MM.1S (cell line): ENCODE data around the gene CD14.
"Not testable (repeated sequence)": the region's sequence is repeated elsewhere in the genome, so short reads cannot be mapped to it uniquely, and the experiment has no call there.

Experiments used
- DNase-seq: peaks from one replicate; pipeline ENCODE4 v3.0.0-alpha.2; 2015
- H2AFZ ChIP-seq: fragments of 300-600 bp; sonication (generic); 2 replicates; pipeline ENCODE4 v1.6.0; 2016; ENCODE audit warnings: antibody characterized with exemption, low read length
- H3F3A ChIP-seq: fragments of 300-600 bp; sonication (generic); 2 replicates; pipeline ENCODE4 v1.6.1; 2016; ENCODE audit warnings: mild to moderate bottlenecking, antibody characterized with exemption, low read length, moderate library complexity, mixed read lengths; ENCODE audit not compliant: insufficient read depth
- H3K27ac ChIP-seq: fragments of 300-600 bp; sonication (generic); 2 replicates; pipeline ENCODE4 v1.5.1; 2016; ENCODE audit warnings: mild to moderate bottlenecking, low read length
- H3K27me3 ChIP-seq: fragments of 300-600 bp; sonication (generic); replicated peaks from 2 replicates; pipeline ENCODE4 v1.6.0; 2016; ENCODE audit warnings: low read length; ENCODE audit not compliant: insufficient read depth
- H3K36me3 ChIP-seq: fragments of 300-600 bp; sonication (generic); replicated peaks from 2 replicates; pipeline ENCODE4 v1.6.1; 2016; ENCODE audit warnings: mild to moderate bottlenecking, low read length, mixed read lengths; ENCODE audit not compliant: insufficient read depth
- H3K4me1 ChIP-seq: fragments of 300-600 bp; sonication (generic); 2 replicates; pipeline ENCODE4 v1.6.1; 2016; ENCODE audit warnings: low read length, mixed read lengths
- H3K4me2 ChIP-seq: fragments of 300-600 bp; sonication (generic); 2 replicates; pipeline ENCODE4 v1.6.0; 2016; ENCODE audit warnings: low read depth, low read length
- H3K4me3 ChIP-seq: fragments of 300-600 bp; sonication (generic); 2 replicates; pipeline ENCODE4 v1.5.1; 2016; ENCODE audit warnings: low read length, mixed read lengths
- H3K79me2 ChIP-seq: fragments of 300-600 bp; sonication (generic); 2 replicates; pipeline ENCODE4 v1.6.1; 2016; ENCODE audit warnings: mixed run types, low read length, mixed read lengths
- H3K9ac ChIP-seq: fragments of 300-600 bp; sonication (generic); 2 replicates; pipeline ENCODE4 v1.6.1; 2016; ENCODE audit warnings: low read length, mixed read lengths
- H3K9me2 ChIP-seq: fragments of 300-600 bp; sonication (generic); replicated peaks from 2 replicates; pipeline ENCODE4 v1.6.1; 2016; ENCODE audit warnings: mild to moderate bottlenecking, low read length, mixed read lengths; ENCODE audit not compliant: insufficient read depth
- H3K9me3 ChIP-seq: fragments of 300-600 bp; sonication (generic); replicated peaks from 2 replicates; pipeline ENCODE4 v1.6.1; 2016; ENCODE audit warnings: mild to moderate bottlenecking, low read length, mixed read lengths; ENCODE audit not compliant: insufficient read depth
- H4K20me1 ChIP-seq: fragments of 300-600 bp; sonication (generic); 2 replicates; pipeline ENCODE4 v1.6.1; 2016; ENCODE audit warnings: mild to moderate bottlenecking, low read length, moderate library complexity, mixed read lengths; ENCODE audit not compliant: insufficient read depth
- EZH2 ChIP-seq: fragments of 300-600 bp; sonication (generic); optimal IDR thresholded peaks from 2 replicates; pipeline ENCODE3; 2017; ENCODE audit warnings: low read depth, mild to moderate bottlenecking, antibody characterized with exemption, low read length, mixed read lengths
- EZH2phosphoT487 ChIP-seq: fragments of 300-600 bp; sonication (generic); IDR thresholded peaks from 2 replicates; pipeline ENCODE4 v1.6.1; 2018; ENCODE audit warnings: antibody characterized with exemption, low read length
- TF ChIP-seq, protein P1 (sequence below): fragments of 300-600 bp; sonication (generic); IDR thresholded peaks from 2 replicates; pipeline ENCODE4 v1.5.1; 2016; ENCODE audit warnings: antibody characterized with exemption, low read length, mixed read lengths

CD14 gene

DNA sequence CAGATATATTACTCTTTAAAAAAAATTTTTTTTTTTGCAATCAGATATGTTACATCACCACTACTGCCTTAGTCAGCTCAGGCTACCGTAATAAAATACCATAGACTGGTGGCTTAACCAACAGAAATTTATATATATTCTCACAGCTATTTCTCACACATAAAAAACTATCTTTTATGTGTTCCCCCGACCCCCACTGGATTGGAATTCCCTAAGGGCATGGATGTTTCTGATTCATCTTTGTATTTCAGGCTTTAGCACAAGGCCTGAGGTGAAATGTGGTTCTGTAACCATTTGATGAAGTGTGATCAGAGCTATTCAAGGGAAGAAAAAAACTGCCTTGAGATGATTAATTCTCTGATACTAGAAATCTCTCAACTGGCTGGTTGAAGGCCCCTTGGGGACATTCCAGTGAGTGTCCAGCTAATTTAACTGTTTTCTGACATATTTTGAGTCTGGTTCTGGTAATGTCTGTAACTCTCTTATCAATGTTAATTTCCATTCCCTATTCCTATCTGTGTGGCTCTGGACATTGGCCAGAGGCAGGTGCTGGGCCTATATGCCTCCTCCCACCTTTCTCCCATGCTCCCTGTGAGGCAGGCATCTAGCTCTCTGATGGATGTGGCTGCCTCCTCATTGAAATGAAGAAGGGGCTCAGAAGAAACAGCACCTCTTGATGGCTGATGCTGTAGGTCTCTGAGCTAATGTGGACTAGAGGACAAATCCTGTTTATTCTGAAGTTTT lies 2.5 kb downstream of the CD14 start:
- Histone ChIP-seq H3K4me1 (0 out of 2 replicates have a peak, but pooled peaks cover 2% of the 10 kb centered on the region), H3K9ac (no peak overlapping the region), H2AFZ (no peak overlapping the region), H3K4me2 (no peak overlapping the region), H3K9me2 (no peaks in the 10 kb centered on the region), H3K79me2 (no peaks in the 10 kb centered on the region), H3K36me3 (no peaks in the 10 kb centered on the region), H3F3A (peaks cover 5% of the 10 kb centered on the region), H4K20me1 (no peaks in the 10 kb centered on the region), H3K27ac (no peak overlapping the region), H3K9me3 (no peaks in the 10 kb centered on the region), H3K4me3 (no peak overlapping the region), H3K27me3 (0 out of 2 replicates have a peak, but pooled peaks cover 6% of the 10 kb centered on the region)
- no peak for DNase-seq
- TF ChIP-seq EZH2 (no peak), EZH2phosphoT487 (no peak)
- TF ChIP-seq, protein P1, sequence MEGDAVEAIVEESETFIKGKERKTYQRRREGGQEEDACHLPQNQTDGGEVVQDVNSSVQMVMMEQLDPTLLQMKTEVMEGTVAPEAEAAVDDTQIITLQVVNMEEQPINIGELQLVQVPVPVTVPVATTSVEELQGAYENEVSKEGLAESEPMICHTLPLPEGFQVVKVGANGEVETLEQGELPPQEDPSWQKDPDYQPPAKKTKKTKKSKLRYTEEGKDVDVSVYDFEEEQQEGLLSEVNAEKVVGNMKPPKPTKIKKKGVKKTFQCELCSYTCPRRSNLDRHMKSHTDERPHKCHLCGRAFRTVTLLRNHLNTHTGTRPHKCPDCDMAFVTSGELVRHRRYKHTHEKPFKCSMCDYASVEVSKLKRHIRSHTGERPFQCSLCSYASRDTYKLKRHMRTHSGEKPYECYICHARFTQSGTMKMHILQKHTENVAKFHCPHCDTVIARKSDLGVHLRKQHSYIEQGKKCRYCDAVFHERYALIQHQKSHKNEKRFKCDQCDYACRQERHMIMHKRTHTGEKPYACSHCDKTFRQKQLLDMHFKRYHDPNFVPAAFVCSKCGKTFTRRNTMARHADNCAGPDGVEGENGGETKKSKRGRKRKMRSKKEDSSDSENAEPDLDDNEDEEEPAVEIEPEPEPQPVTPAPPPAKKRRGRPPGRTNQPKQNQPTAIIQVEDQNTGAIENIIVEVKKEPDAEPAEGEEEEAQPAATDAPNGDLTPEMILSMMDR, result no peak

DNA sequence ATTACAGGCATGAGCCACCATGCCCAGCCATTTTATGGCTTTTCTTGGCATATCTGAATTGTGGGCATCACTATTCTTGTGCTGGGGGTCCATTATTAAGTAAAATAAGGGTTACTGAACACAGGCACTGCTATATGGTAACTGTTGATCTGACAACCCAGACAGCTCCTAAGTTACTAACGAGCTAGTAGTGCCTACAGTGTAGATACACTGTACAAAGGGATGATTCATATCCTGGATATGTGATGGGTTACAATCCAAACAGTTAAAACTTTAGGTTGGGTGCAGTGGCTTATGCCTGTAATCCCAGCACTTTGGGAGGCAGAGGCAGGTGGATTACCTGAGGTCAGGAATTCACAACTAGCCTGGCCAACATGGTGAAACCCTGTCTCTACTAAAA lies 4.3 kb downstream of the CD14 start:
- no peak for DNase-seq
- 0 out of 2 replicates have a peak, but pooled peaks cover 2% of the 10 kb centered on the region for H3K4me1 ChIP-seq
- no peak overlapping the region for H3K9ac ChIP-seq
- no peak overlapping the region for H2AFZ ChIP-seq
- H3F3A ChIP-seq, result no peaks in the 10 kb centered on the region
- no peaks in the 10 kb centered on the region for H3K9me3 ChIP-seq
- no peaks in the 10 kb centered on the region for H3K79me2 ChIP-seq
- no peak overlapping the region for H3K27ac ChIP-seq
- H3K27me3 ChIP-seq, result 0 out of 2 replicates have a peak, but pooled peaks cover 6% of the 10 kb centered on the region
- no peaks in the 10 kb centered on the region for H4K20me1 ChIP-seq
- H3K4me3 ChIP-seq, result no peak overlapping the region
- no peak overlapping the region for H3K4me2 ChIP-seq
- no peaks in the 10 kb centered on the region for H3K9me2 ChIP-seq
- TF ChIP-seq, protein P1, result no peak
- TF ChIP-seq EZH2phosphoT487, result no peak
- no peak for TF ChIP-seq EZH2
- no peaks in the 10 kb centered on the region for H3K36me3 ChIP-seq

DNA sequence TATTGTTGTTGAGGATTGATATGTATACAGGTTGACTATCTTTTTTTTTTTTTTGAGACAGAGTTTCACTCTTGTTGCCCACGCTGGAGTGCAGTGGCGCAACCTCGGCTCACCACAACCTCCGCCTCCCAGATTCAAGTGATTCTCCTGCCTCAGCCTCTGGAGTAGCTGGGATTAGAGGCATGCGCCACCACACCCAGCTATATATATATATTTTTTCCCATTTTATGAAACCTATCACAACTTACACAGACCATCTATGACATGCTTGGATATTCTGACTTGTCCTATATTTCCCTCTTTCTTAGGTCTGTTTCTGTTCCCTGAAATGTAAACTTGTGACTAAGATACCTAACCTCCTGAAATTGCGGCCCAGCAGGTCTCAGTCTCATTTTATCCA lies 5.0 kb downstream of the CD14 start:
- no peaks in the 10 kb centered on the region for H4K20me1 ChIP-seq
- H3K27me3 ChIP-seq, result 0 out of 2 replicates have a peak, but pooled peaks cover 3% of the 10 kb centered on the region
- no peak for DNase-seq
- no peak for TF ChIP-seq EZH2phosphoT487
- TF ChIP-seq EZH2, result no peak
- TF ChIP-seq, protein P1, result no peak
- H3K4me2 ChIP-seq, result no peak overlapping the region
- 0 out of 2 replicates have a peak, but pooled peaks cover under 1% of the 10 kb centered on the region for H3K4me1 ChIP-seq
- H3K9ac ChIP-seq, result no peak overlapping the region
- H3K9me2 ChIP-seq, result no peaks in the 10 kb centered on the region
- H2AFZ ChIP-seq, result no peak overlapping the region
- H3K36me3 ChIP-seq, result no peaks in the 10 kb centered on the region
- H3K9me3 ChIP-seq, result no peaks in the 10 kb centered on the region
- H3K4me3 ChIP-seq, result no peak overlapping the region
- H3K79me2 ChIP-seq, result no peaks in the 10 kb centered on the region
- no peaks in the 10 kb centered on the region for H3F3A ChIP-seq
- no peak overlapping the region for H3K27ac ChIP-seq

DNA sequence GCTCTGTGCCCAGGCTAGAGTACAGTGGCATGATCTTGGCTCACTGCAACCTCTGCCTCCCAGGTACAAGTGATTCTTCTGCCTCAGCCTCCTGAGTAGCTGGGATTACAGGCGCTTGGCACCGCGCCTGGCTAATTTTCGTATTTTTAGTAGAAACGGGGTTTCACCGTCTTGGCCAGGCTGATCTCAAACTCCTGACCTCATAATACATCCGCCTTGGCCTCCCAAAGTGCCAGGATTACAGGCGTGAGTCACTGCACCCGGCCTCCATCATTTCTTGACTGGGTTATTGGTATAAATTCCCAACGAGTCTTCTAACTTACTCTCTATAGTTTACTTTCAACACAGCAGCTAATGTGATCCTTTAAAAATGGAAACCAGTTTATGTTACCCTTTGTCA lies 8.1 kb downstream of the CD14 start:
- H3K4me1 ChIP-seq, H3K79me2 ChIP-seq, H4K20me1 ChIP-seq, H3K36me3 ChIP-seq, DNase-seq, H3K9ac ChIP-seq, H3K4me3 ChIP-seq, H3F3A ChIP-seq, H3K4me2 ChIP-seq, H2AFZ ChIP-seq, H3K9me3 ChIP-seq, H3K27me3 ChIP-seq, H3K27ac ChIP-seq, H3K9me2 ChIP-seq: not testable (repeated sequence)

DNA sequence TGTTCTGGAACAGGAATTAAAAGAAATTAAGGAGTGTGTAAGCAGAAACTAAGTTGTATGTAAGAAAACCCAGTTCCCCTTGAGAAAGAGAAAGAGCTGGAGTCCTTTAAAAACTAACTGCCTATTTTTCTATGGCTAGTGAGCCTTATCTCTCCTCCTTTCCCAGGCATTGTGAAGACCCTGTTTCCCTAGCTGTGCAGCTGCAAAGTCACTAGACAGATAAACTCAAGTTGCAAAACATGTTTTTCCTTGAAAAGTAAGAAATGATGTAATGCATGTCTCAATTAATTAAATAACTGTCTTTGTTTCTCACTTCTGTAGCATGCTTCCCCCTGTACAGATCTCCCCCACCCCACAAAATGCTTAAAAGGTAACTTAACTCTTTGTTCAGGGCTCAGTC lies 9.9 kb downstream of the CD14 start:
- not testable (repeated sequence) for H3K27me3 ChIP-seq, H3K4me3 ChIP-seq, DNase-seq, H3K79me2 ChIP-seq, H3K36me3 ChIP-seq, H3K9ac ChIP-seq, H3K4me2 ChIP-seq, H3K4me1 ChIP-seq, H3K9me3 ChIP-seq, H3K9me2 ChIP-seq, H3F3A ChIP-seq, H2AFZ ChIP-seq, H4K20me1 ChIP-seq, H3K27ac ChIP-seq
